Measurements from ENCODE around the gene SLC8A2.

SLC8A2 gene

DNA sequence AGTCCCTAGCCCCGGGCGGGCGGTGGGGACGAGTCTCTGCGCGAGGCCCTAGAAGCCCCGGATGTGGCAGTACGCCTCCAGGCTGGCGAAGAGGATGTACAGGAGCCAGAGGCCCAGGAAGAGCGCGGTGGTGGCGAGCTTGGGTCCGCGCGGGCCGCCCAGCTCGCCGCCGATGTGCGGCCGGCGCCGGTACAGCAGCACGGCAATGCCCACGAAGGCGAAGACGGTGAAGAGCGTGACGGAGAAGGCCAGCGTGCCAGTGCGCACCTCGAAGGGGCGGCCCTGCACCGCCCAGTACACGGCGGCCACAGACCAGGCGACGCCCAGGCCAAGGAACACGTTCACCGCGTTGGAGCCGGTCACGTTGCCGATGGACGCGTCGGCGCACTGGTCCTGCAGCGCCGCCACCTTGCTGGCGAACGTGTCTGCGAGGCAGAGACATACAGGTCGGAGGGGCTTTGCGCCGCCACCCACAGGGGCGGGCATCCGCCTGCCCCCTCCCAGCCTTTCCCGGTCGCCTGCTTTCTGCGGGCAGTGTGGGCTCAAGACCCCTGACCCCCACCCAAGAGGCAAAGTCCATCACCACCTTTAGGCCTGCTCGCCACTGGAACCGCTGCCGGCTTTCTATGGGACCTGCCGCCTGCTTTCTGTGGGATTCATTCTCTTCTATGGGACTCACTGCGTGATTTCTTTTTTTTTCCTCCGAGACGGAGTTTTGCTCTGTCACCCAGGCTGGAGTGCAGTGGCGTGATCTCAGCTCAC, 41.5 kb downstream of the SLC8A2 start:
- no peak for DNase-seq (ENCODE audit: low spot score)

DNA sequence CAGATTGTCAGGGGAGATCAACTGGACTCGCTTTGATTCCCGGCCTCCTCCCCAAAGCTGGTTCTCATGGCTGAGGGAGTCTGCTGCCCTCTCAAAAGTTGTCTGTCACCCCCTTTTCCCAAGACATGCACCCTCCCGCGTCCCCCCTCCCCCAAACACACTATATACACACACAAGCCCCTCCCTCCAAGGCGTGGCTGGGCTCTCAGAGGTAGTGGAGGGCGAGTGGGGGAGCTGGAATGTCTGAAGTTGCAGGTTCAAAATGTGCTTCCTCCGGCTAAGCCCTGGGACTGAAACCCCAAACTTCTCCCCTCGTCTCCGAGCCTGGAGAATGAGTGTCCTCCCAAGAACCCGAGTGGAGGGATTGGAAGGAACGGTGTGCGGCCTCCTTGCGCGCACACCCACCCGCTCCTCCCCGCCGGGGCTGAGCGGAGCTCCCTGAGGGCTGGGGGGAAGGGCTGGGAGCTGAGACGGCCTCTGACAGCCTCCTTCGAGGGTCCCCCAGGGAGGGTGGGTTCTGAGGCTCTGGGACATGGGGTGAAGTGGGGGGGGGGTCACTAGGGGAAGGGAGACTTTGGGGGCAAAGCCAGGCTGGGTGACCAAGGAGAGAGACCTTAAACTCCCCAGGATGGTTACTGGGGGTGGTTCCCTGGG, 42.4 kb downstream of the SLC8A2 start:
- no peak for DNase-seq (ENCODE audit: low spot score)

DNA sequence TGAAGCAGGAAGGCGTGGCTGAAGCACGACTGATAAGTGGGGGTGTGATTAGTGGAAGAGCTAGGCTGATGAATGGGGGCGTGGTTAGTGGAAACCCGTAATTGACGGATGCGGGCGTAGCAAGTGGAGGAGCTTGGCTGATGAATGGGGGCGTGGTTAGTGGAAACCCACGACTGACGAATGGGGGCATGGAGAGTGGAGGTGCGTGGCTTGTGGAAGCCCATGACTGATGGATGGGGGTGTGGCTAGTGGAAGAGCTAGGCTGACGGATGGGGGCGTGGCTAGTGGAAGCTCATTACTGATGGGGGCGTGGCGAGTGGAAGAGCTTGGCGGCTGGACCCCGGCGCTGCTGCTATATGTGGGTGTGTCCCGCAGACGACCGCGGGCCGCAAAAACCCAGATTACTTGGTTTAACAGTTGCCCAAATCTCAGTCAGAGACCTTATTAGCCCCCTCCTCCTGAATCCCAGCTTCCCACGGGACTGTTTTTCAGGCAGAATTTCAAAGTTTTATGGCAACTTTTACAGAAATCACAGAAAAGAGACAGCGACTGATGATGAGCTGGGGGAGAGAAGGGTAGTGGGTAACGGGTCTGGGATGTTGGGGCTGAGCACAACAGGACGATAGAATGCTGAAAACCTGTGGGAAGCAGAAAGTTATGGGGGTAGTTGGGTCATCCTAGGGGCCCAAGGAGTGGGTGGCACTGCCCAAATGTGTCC, 43.4 kb downstream of the SLC8A2 start:
- DNase-seq (ENCODE audit: low spot score): peak; percentile 88

- DNase-seq (ENCODE audit: low spot score): peak; percentile 73
Observed at GRCh38 chr19:47427241-47428176, 44.2 kb downstream of the SLC8A2 start.

DNA sequence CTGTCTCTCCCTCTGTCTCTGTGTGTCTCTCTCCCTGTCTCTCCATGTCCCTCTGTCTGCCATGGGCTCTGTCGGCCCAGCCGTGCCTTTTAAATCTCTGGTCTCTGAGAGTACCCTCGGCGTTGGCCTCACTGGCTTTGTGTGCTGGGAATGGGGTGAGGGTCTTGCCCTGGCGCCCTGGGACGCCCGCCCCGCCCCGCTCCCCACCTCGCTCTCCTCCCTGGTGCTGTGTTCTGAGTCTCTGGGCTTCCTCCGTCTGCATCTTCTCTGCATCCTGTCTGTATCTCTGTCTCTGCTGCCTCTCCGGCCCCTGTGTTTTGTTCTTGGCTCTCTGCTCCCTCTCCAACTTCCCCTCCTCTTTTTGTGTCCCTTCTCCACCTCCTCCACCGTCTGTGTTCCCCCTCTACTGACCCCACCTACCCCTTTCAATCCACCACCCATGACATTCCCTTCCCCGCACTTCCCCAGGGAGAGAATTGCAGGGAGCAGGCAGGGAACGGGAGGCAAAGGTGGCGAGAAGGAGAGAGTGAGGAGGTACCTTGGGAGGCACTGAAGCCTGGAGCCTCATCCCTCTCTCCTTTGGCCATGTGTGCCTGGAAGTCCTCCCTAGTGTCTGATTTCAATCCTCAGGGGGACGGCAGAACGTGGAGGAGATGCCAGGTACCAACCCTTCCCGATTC, 48.4 kb downstream of the SLC8A2 start:
- no peak for DNase-seq (ENCODE audit: low spot score)

DNA sequence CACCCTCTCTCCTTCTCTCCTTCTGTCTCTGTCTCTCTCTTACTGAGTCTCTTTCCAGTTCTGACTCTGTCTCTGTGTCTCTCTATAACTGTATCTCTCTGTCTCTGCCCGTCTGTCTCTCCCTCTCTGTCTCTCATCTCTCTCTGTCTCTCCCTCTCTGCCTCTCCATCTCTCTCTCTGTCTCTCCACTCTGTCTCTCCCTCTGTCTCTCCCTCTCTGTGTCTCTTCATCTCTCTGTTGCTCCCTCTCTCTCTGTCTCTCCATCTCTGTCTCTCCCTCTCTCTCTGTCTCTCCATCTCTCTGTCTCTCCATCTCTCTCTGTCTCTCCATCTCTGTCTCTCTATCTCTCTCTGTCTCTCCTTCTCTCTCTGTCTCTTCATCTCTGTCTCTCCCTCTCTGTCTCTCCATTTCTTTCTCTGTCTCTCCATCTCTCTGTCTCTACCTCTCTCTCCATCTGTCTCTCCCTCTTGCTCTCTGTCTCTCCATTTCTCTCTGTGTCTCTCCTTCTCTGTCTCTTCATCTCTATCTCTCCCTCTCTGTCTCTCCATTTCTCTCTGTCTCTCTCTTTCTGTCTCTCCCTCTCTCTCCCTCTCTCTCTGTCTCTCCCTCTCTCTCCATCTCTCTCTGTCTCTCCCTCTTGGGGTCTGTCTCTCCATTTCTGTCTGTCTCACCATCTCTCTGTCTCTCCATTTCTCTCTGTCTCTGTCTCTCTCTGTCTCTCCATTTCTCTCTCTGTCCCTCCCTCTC, 49.1 kb downstream of the SLC8A2 start:
- no peak for DNase-seq (ENCODE audit: low spot score)

- no peak for DNase-seq (ENCODE audit: low spot score)
Observed at GRCh38 chr19:47421844-47422395, 49.8 kb downstream of the SLC8A2 start.

GRCh38 chr19:47421244-47421786, 50.4 kb downstream of the SLC8A2 start:
- no peak for DNase-seq (ENCODE audit: low spot score)

- DNase-seq (ENCODE audit: low spot score): no peak
Observed at GRCh38 chr19:47419789-47420188, 51.9 kb downstream of the SLC8A2 start.

GRCh38 chr19:47419030-47419783, 52.5 kb downstream of the SLC8A2 start, which contains the start of gene MEIS3:
TSS of gene MEIS3 (minus strand) at chr19:47419527. CDS start at chr19:47419081, 446 bp downstream.
- DNase-seq (ENCODE audit: low spot score): no peak

DNA sequence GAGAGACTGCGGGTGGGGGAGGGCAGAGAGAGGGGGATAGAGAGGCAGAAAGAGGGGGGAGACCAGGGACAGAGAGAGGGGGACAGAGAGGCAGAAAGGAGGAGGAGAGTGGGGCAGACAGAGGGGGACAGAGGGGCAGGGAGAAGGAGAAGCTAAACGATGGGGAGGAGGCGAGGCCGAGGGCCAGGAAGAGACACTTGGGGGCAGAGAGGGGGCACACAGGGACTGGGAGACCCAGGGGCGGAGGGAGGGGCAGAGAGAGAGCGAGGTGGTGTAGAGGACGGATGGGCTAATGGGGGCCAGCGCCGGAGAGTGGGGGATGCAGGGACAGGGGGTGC, 53.0 kb downstream of the SLC8A2 start:
- no peak for DNase-seq (ENCODE audit: low spot score)

DNA sequence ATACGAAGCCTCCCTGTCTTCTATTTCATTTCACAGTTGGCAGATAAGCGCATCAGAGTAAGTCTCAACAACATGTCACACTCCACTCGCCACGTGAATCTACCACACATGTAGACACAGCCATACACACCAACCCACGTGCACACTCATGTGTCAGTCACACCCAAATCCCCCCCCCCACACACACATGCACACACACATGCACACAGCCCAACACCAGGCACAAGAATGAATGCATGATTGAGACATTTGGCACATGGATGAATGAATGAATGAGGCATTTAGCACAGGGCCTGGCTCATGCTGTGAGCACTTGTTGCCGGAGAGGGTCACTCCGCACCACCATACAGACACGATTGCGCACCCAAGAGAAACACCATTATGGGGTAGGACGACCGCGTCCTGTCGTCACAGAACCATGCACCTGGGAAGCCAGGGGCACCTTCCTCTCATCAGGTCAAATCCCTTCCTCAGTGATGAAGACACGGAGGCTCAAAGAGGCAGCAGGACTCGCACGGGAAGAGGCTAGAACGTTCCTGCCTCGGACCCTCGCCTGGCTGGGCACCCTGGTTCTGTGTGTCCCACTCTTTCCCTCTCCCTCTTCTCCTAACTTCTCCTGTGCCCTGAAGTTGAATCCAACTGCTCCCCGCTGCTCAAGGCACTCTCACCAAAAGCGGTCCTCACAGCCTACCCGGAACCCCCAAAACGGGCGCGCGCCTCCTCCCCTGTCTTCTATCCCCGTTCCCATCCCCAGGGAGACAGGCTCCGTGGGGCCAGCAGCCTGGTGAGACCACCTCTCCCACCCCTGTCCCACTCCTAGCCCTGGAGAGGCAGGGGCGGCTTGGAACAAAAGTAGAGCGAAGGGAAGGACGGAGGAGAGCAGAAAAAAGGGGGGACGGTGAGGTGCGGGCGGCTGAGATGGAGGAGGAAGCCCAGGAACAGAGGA, 53.7 kb downstream of the SLC8A2 start:
- DNase-seq (ENCODE audit: low spot score): no peak

DNA sequence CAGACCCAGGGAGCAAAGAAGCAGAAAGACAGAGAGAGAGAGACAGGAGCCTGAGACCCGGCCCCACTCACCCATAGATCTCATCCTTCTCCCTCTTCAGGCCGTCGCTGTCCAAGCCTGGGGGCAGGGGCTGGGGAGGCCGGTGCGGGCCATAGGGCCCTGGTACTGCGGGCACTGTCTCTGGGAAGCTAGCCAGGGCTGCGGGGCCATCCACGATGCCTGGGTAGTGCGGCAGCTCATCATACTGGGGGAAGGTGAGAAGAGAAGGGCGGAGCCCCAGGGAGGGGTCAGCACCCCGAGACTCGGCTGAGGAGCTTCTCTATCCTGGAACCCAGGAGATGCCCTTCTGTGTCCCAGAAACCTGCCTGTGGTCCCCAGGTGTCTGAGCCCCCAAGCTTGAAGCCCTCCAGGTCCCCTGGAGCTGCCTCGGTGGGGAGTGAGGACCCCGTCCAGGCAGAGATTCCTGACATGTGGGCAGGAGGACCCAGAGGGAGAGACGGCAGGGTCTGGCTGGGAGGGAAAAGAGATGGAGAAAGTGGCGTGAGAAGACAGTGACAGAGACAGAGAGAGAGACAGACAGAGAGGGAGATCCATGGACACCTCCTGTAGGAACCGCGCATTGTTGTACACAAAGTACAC, 54.5 kb downstream of the SLC8A2 start:
- DNase-seq (ENCODE audit: low spot score): no peak

- no peak for DNase-seq (ENCODE audit: low spot score)
Observed at GRCh38 chr19:47416643-47416985, 55.1 kb downstream of the SLC8A2 start.

GRCh38 chr19:47415953-47416642, 55.6 kb downstream of the SLC8A2 start:
- no peak for DNase-seq (ENCODE audit: low spot score)

- DNase-seq (ENCODE audit: low spot score): peak; percentile 17
Observed at GRCh38 chr19:47414469-47414868, 57.2 kb downstream of the SLC8A2 start.

GRCh38 chr19:47413941-47414340, 57.8 kb downstream of the SLC8A2 start:
- no peak for DNase-seq (ENCODE audit: low spot score)
